HG03039 (cell line): ENCODE measurements around the gene HUS1.
A peak's percentile ranks its signal among the peaks of the same experiment; 100 is the strongest.
"Not testable (repeated sequence)": the region's sequence is repeated elsewhere in the genome, so short reads cannot be mapped to it uniquely, and the experiment has no call there.

Source experiments
- ATAC-seq: cut with Tn5 transposase; IDR thresholded peaks from one replicate; pipeline ENCODE4 v1.9.1; 2021; ENCODE audit warnings: mild to moderate bottlenecking, moderate library complexity; ENCODE audit not compliant: unreplicated experiment

Gene HUS1

DNA sequence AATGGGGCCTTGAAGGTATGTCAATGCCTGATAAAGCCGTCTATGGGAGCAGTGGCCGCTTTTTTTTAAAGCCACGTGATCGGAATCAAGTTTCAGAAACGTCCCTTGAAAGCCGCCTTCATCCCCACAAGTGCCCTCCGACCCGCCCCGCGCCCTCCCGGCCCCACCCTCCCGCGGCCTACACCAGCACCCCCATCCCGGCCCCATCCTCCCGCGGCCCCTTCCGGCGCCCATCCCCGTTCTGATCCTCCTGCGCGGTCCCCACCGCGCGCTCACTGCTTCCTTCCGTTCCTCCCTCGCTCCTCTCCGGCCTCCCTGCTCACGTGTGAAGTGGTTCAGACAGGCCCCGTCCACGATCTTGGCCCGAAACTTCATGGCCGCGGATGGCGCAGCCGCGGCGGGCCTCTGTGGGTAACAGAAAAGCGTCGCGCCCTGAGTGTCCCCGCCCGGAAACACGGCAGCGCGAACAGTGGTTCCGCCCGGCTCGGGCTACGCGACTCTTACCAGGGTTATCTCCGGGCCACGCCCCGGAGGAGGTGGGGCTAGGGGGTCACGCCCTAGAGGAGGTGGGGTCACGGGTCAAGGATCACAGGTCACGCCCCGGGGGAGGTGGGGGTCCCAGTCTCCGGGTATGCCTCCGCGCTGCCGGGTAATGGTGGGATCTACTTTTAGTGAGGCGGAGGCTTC lies at the start of gene HUS1:
TSS of gene HUS1 (minus strand) at position 471 of the 687 bp plus-strand sequence. CDS start at position 375, 96 bp downstream.
- peak; percentile 98 for ATAC-seq

GRCh38 chr7:48028938-48029337 lies 49.5 kb upstream of the HUS1 start, which contains the start of gene SUN3:
SUN3 (minus strand) TSS chr7:48029107; CDS start chr7:48028938, 169 bp downstream.
- ATAC-seq, result no peak

DNA sequence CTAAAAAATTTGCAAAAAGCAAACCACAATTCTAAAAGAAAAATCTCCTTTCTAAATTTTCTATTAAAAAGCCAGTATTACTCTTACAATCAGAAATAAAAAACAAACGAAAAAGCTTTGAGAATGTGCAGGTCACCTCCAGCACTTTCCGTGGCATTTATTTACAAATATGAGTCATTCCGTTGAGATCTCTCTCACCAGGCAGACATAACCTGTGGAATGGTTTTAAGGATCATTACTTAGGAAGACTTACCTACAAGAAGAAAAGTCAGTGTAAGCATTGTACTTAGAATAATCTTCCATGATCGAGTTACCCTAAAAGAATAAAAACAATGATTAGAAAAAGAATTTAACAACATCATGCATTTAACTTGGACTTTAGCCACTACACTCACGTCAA lies 46.2 kb upstream of the HUS1 start:
- ATAC-seq, result no peak

GRCh38 chr7:48017674-48018073 lies 38.3 kb upstream of the HUS1 start:
- ATAC-seq, result no peak

DNA sequence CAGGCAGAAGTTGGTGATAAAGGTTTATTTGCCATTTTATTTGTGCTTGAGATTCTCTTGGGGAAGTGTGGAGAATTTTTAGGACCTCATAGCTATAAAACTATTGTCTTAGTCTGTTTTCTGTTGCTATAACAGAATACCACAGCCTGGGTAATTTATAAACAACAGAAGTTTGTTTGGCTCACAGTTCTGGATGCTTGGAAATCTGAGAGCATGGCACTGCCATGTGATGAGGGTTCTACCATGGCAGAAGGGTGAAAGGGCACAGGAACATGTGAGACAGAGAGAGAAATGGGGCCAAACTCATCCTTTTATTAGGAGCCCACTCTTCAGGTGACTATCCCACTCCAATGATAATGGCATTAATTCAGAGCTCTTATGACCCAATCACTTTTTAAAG lies 37.2 kb upstream of the HUS1 start:
- no peak for ATAC-seq

GRCh38 chr7:48011951-48012350 lies 32.5 kb upstream of the HUS1 start:
- ATAC-seq, result no peak

- ATAC-seq, result no peak
These were observed 31.9 kb upstream of the HUS1 start for GRCh38 chr7:48011323-48011722.

DNA sequence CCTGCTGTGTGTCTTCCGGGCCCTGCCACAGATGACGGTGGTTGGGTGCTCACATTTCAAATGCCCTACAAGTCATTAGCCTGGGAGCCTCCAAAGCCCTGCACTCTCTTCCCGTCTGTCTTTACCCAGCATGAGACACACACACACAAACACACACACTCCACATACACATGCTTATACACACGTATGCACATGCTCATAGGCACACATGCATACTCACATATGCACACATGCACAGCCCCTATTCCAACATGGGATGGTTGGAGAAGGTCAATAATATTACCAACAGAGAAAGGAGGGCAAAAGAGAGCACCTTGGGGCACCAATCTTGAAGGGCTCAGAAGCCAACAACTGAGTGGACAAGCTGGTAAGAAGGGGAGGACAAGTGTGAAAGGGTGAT lies 30.5 kb upstream of the HUS1 start:
- ATAC-seq, result no peak

GRCh38 chr7:48009257-48009656 lies 29.8 kb upstream of the HUS1 start:
- no peak for ATAC-seq

DNA sequence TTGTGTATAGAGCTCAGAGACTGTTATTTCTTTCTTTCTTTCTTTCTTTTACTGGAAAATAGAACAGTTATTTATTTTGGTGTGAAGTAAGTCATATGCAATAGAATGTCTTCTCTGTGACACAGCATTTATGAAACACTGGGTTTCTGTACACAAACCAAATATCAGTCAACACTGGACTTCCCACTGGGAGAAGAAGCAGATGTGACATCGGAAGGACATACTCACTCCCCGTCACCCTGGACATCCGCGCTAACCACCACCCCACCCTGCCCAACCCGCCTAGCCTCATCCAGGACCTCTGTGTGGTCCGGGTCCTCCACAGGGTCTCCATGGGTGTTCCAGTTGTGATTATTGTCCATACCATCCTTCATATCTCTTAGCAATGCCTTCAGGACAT lies 27.5 kb upstream of the HUS1 start:
- no peak for ATAC-seq

GRCh38 chr7:48004638-48005037 lies 25.2 kb upstream of the HUS1 start:
- ATAC-seq, result no peak

DNA sequence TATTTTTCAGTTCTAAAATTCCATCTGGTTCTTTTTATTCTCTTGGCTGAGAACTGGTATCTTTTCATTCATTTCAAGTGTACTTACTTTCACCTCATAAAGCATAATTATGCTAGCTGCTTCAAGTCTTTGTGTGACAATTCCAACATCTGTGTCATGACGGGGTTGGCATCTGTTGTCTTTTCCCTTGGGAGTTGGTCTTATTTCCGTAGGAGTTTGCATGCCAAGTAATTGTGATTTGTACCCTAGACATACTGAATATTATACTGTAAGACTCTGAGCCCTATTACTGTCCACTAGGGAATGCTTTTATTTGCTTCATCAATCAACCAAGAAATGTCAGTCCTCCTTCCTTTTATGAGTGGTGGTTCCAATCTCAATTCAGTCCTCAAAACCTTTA lies 24.6 kb upstream of the HUS1 start:
- ATAC-seq, result no peak

DNA sequence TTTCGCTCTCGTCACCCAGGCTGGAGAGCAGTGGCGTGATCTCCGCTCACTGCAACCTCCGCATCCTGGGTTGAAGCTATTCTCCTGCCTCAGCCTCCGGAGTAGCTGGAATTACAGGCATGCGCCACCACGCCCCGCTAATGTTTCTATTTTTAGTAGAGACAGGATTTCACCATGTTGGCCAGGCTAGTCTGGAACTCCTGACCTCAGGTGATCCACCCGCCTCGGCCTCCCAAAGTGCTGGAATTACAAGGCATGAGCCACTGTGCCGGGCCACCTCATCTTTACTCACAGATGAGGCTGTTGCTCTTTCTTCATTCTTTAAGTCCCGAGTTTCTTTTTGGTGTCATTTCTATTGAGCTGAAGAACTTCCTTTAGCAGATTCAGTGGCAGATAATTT lies 20.7 kb upstream of the HUS1 start:
- not testable (repeated sequence) for ATAC-seq

DNA sequence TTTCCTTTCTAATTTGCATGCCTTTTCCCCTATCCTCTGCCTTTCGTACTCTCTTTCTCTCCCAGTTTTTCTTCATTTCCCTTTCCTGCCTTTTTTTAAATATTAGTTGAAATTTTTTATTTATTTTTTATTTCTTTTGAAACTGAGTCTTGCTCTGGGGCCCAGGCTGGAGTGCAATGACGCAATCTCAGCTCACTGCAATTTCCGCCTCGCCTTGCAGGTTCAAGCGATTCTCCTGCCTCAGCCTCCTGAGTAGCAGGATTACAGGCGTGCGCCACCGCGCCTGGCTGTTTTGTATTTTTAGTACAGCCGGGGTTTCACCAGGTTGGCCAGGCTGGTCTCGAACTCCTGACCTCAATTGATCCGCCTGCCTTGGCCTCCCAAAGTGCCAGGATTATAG lies 20.0 kb upstream of the HUS1 start:
- ATAC-seq, result no peak

GRCh38 chr7:47992446-47992845 lies 13.0 kb upstream of the HUS1 start:
- no peak for ATAC-seq

GRCh38 chr7:47991741-47992311 lies 12.4 kb upstream of the HUS1 start:
- ATAC-seq, result peak; percentile 98

GRCh38 chr7:47991270-47991669 lies 11.9 kb upstream of the HUS1 start:
- no peak for ATAC-seq

- ATAC-seq, result no peak
These were observed 11.2 kb upstream of the HUS1 start for GRCh38 chr7:47990592-47990991.

DNA sequence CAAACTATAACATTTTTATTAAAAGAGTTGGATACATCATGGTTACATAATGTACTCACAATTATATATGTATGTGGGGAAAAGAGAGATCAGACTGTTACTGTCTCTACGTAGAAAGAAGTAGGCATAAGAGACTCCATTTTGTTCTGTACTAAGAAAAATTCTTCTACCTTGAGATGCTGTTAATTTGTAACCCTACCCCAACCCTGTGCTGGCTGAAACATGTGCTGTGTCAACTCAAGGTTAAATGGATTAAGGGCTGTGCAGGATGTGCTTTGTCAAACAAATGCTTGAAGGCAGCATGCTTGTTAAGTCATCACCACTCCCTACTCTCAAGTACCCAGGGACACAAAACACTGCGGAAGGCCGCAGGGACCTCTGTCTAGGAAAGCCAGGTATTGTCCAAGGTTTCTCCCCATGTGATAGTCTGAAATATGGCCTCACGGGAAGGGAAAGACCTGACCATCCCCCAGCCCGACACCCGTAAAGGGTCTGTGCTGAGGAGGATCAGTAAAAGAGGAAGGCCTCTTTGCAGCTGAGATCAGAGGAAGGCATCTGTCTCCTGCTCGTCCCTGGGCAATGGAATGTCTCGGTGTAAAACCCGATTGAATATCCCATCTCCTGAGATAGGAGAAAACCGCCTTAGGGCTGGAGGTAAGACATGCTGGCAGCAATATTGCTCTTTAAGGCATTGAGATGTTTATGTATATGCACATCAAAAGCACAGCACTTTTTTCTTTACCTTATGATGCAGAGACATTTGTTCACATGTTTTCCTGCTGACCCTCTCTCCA lies 10.4 kb upstream of the HUS1 start:
- ATAC-seq, result not testable (repeated sequence)

- no peak for ATAC-seq
These were observed 9.3 kb upstream of the HUS1 start for GRCh38 chr7:47988496-47989386.

DNA sequence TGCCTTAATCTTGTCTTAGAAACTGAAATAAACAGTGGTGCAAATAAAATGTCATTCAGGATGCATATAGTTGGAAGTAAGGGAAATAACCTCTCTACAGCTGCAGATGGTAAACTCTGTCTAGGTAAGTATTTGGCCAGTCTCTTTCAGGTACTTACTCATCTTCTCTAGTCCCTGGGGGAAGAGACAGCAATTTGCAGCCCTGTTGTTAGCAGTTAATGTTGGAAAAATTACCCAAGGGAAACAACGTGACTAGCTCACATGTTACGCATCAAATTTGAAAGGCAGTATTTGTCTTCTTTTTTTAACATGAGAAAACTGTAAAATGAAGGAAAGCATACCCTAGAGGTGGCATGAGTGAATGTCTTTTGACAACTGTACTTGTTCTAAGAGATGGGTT lies 3.2 kb upstream of the HUS1 start:
- no peak for ATAC-seq
